Common myeloid progenitor, CD34-positive (primary cell): Measurements from ENCODE around the gene SHROOM4. TPM values are rescaled to one million over a fixed set of nuclear protein-coding genes. Genes with fewer than 3 reads are reported as not detected.

ENCODE experiments used
- CTCF ChIA-PET: fragments of 350-600 bp; sonication (Branson Sonifier 250); formaldehyde crosslinking; loops from one replicate; lab custom pipeline; 2021; ENCODE audit warnings: antibody characterized with exemption; lab: Charles Lee
- POLR2A ChIA-PET: fragments of 350-600 bp; sonication (Branson Sonifier 250); formaldehyde crosslinking; loops from one replicate; lab custom pipeline; 2021; ENCODE audit warnings: antibody characterized with exemption; lab: Charles Lee
- DNase-seq, 3 donors: peaks; one replicate each; pipeline versions ENCODE4 v3.0.0 to v3.0.0-alpha.2; 2013
- H3K27ac ChIP-seq, 2 experiments: 1 replicate in 1 of 2; 2 replicates in 1 of 2; pipeline ENCODE4 v1.7.0; 2013; ENCODE audit warnings: inconsistent platforms in 2 of 2, low read length in 2 of 2, mild to moderate bottlenecking in 2 of 2, low read depth in 1 of 2, moderate library complexity in 1 of 2; ENCODE audit not compliant: severe bottlenecking in 2 of 2, insufficient read depth in 1 of 2, poor library complexity in 1 of 2
- H3K27me3 ChIP-seq, 5 experiments: replicated peaks in 2 of 5; 1 replicate in 3 of 5; 2 replicates in 2 of 5; pipeline versions ENCODE4 v1.6.1 to v1.7.0; 2013; ENCODE audit warnings: low read length in 4 of 5, mild to moderate bottlenecking in 2 of 5, moderate library complexity in 2 of 5, inconsistent platforms in 1 of 5; ENCODE audit not compliant: insufficient read depth in 5 of 5, control insufficient read depth in 4 of 5
- H3K36me3 ChIP-seq, 4 experiments: 1 replicate in 2 of 4; 2 replicates in 2 of 4; pipeline versions ENCODE4 v1.6.1 to v1.7.0; 2013; ENCODE audit warnings: low read length in 3 of 4, control low read depth in 1 of 4, mild to moderate bottlenecking in 1 of 4; ENCODE audit not compliant: control insufficient read depth in 4 of 4, insufficient read depth in 4 of 4
- H3K4me1 ChIP-seq, 4 experiments: 1 replicate in 3 of 4; 2 replicates in 1 of 4; pipeline versions ENCODE4 v1.6.1 to v1.7.1; 2013; ENCODE audit warnings: low read length in 3 of 4, mild to moderate bottlenecking in 3 of 4, control low read depth in 1 of 4, inconsistent platforms in 1 of 4, moderate library complexity in 1 of 4; ENCODE audit not compliant: control insufficient read depth in 4 of 4, insufficient read depth in 4 of 4; ENCODE audit errors: control extremely low read depth in 1 of 4
- H3K4me3 ChIP-seq, 7 experiments: 1 replicate in 4 of 7; 2 replicates in 3 of 7; pipeline versions ENCODE4 v1.5.1 to v1.7.0; 2013; ENCODE audit warnings: mild to moderate bottlenecking in 7 of 7, low read length in 6 of 7, moderate library complexity in 6 of 7, inconsistent platforms in 2 of 7, low read depth in 2 of 7, control low read depth in 1 of 7; ENCODE audit not compliant: insufficient read depth in 4 of 7, control insufficient read depth in 1 of 7; ENCODE audit errors: extremely low read depth in 1 of 7
- H3K9me3 ChIP-seq, 5 experiments: 1 replicate in 4 of 5; 2 replicates in 1 of 5; pipeline versions ENCODE4 v1.6.1 to v1.7.1; 2013; ENCODE audit warnings: low read length in 4 of 5, mild to moderate bottlenecking in 2 of 5, inconsistent platforms in 1 of 5, low read depth in 1 of 5, moderate library complexity in 1 of 5; ENCODE audit not compliant: control insufficient read depth in 4 of 5, insufficient read depth in 2 of 5; ENCODE audit errors: control extremely low read depth in 1 of 5
- WGBS: methylation state at CpG from one replicate; pipeline ENCODE4 v1.1.5; 2013; ENCODE audit not compliant: insufficient coverage; 5-methylcytosine and 5-hydroxymethylcytosine counted together
- polyA plus RNA-seq: library from polyadenylated mRNA; unstranded; fragments of 120-200 nt; gene quantifications from one replicate; pipeline ENCODE4 v1.2.1, GENCODE V29; 2013

SHROOM4 gene
- 2.3 TPM for polyA plus RNA-seq

DNA sequence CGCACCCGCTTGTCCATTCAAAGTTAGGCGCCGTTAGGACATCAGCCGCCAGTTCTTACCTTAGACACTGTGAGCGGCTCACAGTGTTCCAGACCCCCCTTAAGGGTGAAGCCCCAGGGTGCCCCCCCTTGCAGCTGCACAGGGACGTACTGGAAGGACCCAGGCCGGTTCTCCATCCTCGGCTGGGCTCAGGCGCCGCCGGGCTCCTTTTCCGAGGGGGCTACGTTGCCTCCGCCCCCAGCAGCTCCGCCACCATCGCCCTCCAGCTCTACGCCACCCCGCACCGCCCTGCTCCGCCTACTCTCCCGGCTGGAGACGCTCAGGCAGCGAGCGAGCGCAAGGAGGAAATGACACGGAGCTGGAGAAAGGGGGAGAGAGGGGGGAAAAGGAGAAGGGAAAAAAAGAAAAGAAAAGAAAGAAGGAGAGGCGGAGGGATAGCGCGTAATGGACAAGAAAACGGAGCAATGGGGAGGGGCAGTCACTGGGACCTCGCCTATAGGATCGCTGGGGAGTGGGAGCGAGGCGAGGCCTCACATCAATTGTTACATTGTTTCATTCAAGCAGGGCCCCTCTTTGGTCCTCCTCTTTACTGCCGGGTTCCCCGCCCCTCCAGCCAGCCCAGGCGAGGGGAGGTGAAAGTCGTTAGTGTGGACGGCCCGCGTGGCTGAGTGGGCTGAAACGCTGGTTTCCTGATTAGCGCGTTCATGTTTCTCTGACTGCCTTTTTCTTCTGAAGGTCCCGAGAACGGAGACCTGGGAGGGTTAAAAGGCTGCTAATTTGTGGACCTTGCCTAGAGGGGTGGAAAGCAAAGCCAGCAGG, at the start of gene SHROOM4:
SHROOM4 (minus strand) TSS at position 352 of the 819 bp plus-strand sequence; CDS start at position 176, 176 bp downstream.
- peaks cover 0 to 2% (median 0%) of the 10 kb centered on the region in 5 experiments for H3K9me3 ChIP-seq
- peak within 1 kb of the TSS; percentile 44 to 80 (median 59) for H3K4me3 ChIP-seq
- WGBS: 31% methylated on average over 26 of the region's 47 CpGs
- CTCF ChIA-PET: interaction anchor here (0.9 kb wide), 1 partner anchor 12 kb away, joined by 3 read pairs; no protein-coding TSS in a partner anchor
- H3K4me1 ChIP-seq: peaks cover 4 to 22% (median 19%) of the 10 kb centered on the region in 4 experiments
- H3K36me3 ChIP-seq: no peaks in the 10 kb centered on the region
- POLR2A ChIA-PET: no interaction called here
- DNase-seq: peak; percentile 16 to 66 (median 49)
- no peak within 1 kb of the TSS for H3K27ac ChIP-seq
- peaks cover 0 to 12% (median 0%) of the 10 kb centered on the region in 5 experiments for H3K27me3 ChIP-seq

DNA sequence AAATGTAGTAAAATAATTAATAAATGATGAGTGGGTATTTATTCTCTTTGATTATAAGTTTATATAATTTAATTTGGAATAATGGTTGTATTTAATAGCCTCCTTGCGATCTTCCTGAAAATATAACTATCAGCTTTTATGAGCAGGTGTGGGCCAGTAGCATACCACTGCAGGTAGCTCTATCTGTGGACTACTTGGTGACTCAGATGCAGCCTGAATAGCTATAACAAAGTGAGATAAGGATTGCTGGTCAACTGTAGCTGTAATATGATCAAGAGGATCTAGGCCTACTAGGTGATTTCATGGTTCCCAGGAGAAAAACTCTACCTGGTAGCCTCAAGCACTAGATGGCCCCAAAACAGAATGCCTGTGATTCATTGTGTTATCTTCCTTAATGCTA, 49.5 kb upstream of the SHROOM4 start:
- Histone ChIP-seq H3K27ac (no peak overlapping the region), H3K4me3 (no peak overlapping the region), H3K9me3 (no peaks in the 10 kb centered on the region), H3K4me1 (no peaks in the 10 kb centered on the region), H3K36me3 (no peaks in the 10 kb centered on the region), H3K27me3 (no peaks in the 10 kb centered on the region)
- ChIA-PET POLR2A (no interaction called here), CTCF (no interaction called here)
- no peak for DNase-seq
- no CpG with 5 or more reads among the region's 1 CpG for WGBS

DNA sequence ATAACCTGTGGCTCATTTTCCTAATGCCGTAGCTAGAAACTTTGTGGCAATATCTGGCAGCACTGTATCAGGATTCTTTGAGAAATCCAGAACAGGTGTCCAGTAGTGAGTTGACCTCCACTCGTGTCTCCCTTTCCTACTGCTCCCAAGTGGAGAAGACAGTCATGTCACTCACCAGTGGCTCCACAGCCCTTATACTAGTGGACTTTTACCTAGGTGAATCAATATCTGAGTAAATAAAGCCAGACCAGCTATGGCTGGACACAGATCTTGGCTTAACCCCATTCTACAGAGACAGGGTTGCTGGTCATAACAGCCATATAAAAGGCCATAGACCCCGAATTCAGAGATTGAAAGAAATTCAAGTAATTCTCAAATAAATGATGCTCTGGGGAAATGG, 46.5 kb upstream of the SHROOM4 start:
- Histone ChIP-seq H3K36me3 (no peaks in the 10 kb centered on the region), H3K4me3 (no peak overlapping the region), H3K27ac (no peak overlapping the region), H3K9me3 (no peaks in the 10 kb centered on the region), H3K27me3 (no peaks in the 10 kb centered on the region), H3K4me1 (no peaks in the 10 kb centered on the region)
- ChIA-PET POLR2A (no interaction called here), CTCF (no interaction called here)
- 79% methylated on average over 2 of the region's 3 CpGs for WGBS
- DNase-seq: no peak

DNA sequence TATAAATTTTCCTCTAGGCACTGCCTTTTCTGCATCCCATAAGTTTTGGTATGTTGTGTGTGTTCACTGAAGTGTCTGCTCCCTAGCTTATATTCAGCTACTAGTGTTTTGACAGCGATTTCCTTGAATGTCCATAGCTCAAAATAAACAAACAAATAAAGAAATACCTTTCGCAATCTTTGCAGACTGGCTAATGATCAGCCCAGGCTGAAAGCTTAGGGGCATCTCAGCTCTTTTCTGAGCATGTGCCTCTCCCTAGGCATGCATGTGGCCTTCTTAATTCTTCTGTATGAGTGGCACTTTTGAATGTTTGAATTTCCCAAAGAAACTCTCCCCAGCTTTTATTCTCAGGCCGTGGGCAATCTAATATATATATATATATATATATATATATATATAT, 44.6 kb upstream of the SHROOM4 start:
- WGBS: 100% methylated on average over 1 of the region's 3 CpGs
- ChIA-PET POLR2A (no interaction called here), CTCF (no interaction called here)

GRCh38 chrX:50853399-50853798, 39.4 kb upstream of the SHROOM4 start:
- Histone ChIP-seq H3K9me3 (peaks cover 0 to 4% (median 0%) of the 10 kb centered on the region in 5 experiments), H3K27ac (no peak overlapping the region), H3K27me3 (peaks cover 0 to 3% (median 0%) of the 10 kb centered on the region in 5 experiments), H3K36me3 (no peaks in the 10 kb centered on the region), H3K4me3 (no peak overlapping the region), H3K4me1 (no peaks in the 10 kb centered on the region)
- 88% methylated on average over 1 of the region's 1 CpG for WGBS
- CTCF ChIA-PET: no interaction called here
- POLR2A ChIA-PET: no interaction called here
- no peak for DNase-seq

More for the DNA sequence above, 44.6 kb upstream of the SHROOM4 start:
- no peaks in the 10 kb centered on the region for H3K36me3 ChIP-seq
- H3K9me3 ChIP-seq: no peaks in the 10 kb centered on the region
- no peak overlapping the region for H3K27ac ChIP-seq
- no peaks in the 10 kb centered on the region for H3K4me1 ChIP-seq
- no peak overlapping the region for H3K4me3 ChIP-seq
- H3K27me3 ChIP-seq: peaks cover 0 to 2% (median 0%) of the 10 kb centered on the region in 5 experiments
- no peak for DNase-seq

DNA sequence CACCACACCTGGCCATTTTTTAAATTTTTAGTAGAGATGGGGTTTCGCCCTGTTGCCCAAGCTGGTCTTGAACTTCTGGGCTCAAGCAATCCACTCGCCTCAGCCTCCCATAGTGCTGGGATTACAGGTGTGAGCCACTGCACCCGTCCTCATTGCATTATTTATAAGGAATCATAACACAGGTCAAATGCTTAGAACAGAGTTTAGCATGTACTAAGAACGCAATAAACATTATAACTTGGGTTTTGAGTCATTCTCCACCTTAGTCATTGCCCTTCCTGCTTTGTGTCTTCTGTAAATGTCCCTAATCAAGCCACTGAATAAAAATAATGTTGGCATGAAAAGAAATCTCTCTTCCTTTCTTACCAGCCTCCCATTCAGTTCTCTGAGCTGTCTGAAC, 38.5 kb upstream of the SHROOM4 start:
- Histone ChIP-seq H3K27me3 (peaks cover 0 to 3% (median 0%) of the 10 kb centered on the region in 5 experiments), H3K36me3 (no peaks in the 10 kb centered on the region), H3K9me3 (peaks cover 0 to 4% (median 0%) of the 10 kb centered on the region in 5 experiments), H3K4me3 (no peak overlapping the region), H3K4me1 (no peaks in the 10 kb centered on the region), H3K27ac (no peak overlapping the region)
- CTCF ChIA-PET: no interaction called here
- POLR2A ChIA-PET: no interaction called here
- WGBS: 85% methylated on average over 3 of the region's 4 CpGs
- DNase-seq: no peak

GRCh38 chrX:50842221-50842620, 28.2 kb upstream of the SHROOM4 start:
- no peak overlapping the region for H3K27ac ChIP-seq
- no peaks in the 10 kb centered on the region for H3K27me3 ChIP-seq
- no peaks in the 10 kb centered on the region for H3K36me3 ChIP-seq
- POLR2A ChIA-PET: no interaction called here
- no peak overlapping the region for H3K4me3 ChIP-seq
- WGBS: 75% methylated on average over 2 of the region's 4 CpGs
- no peaks in the 10 kb centered on the region for H3K9me3 ChIP-seq
- DNase-seq: no peak
- no peaks in the 10 kb centered on the region for H3K4me1 ChIP-seq
- CTCF ChIA-PET: no interaction called here
